C4-2B (cell line): ENCODE measurements around the gene ARVCF.

Experiments used
- H3K27ac ChIP-seq: fragments of 450-650 bp; 2 replicates; pipeline ENCODE4 v1.5.1; 2017
- CTCF ChIP-seq: fragments of 450-650 bp; conservative IDR thresholded peaks from 2 replicates; pipeline ENCODE4 v1.5.1; 2017; ENCODE audit warnings: mild to moderate bottlenecking
- ZFX ChIP-seq: fragments of 450-650 bp; IDR thresholded peaks from 2 replicates; pipeline ENCODE4 v1.6.1; 2017

The ARVCF gene

GRCh38 chr22:19923914-19924513 is 92.6 kb downstream of the ARVCF start:
- H3K27ac ChIP-seq, result no peak overlapping the region
- TF ChIP-seq ZFX, result no peak
- TF ChIP-seq CTCF, result no peak

- H3K27ac ChIP-seq, result no peak overlapping the region
- TF ChIP-seq ZFX (no peak), CTCF (no peak)
Observed at GRCh38 chr22:19921544-19922081, 95.0 kb downstream of the ARVCF start.
